IPS-NIHi11 (cell line): ENCODE measurements around the gene UCN2.

Experiments
- DNase-seq: peaks from one replicate; pipeline ENCODE4 v3.0.0; 2012; ENCODE audit warnings: mixed read lengths, low spot score

Gene UCN2

GRCh38 chr3:48591436-48591835, 27.9 kb upstream of the UCN2 start:
- no peak for DNase-seq

DNA sequence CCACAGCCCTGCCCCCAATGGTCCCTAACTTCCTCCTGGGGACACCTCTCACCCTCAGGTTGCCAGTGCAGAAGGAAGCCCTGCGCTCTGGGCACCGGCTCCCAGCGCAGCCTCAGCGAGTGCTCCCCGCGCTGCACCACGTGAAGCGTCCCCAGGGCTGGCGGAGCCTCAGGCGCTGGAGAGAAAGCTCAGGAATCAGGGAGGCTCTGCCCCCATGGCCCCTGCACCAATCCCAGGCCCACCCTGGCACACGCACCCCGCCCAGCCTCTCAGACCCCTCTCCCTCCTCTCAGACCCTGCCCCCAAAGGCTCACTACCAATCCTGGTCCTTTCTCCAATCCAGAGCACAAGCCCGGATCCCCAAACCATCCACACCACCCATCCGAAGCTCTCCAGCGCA, 24.6 kb upstream of the UCN2 start:
- DNase-seq: no peak

GRCh38 chr3:48587686-48588085, 24.1 kb upstream of the UCN2 start:
- no peak for DNase-seq

- no peak for DNase-seq
These were observed 21.8 kb upstream of the UCN2 start for GRCh38 chr3:48585411-48585810.

- DNase-seq: no peak
These were observed 21.3 kb upstream of the UCN2 start for GRCh38 chr3:48584836-48585235.

DNA sequence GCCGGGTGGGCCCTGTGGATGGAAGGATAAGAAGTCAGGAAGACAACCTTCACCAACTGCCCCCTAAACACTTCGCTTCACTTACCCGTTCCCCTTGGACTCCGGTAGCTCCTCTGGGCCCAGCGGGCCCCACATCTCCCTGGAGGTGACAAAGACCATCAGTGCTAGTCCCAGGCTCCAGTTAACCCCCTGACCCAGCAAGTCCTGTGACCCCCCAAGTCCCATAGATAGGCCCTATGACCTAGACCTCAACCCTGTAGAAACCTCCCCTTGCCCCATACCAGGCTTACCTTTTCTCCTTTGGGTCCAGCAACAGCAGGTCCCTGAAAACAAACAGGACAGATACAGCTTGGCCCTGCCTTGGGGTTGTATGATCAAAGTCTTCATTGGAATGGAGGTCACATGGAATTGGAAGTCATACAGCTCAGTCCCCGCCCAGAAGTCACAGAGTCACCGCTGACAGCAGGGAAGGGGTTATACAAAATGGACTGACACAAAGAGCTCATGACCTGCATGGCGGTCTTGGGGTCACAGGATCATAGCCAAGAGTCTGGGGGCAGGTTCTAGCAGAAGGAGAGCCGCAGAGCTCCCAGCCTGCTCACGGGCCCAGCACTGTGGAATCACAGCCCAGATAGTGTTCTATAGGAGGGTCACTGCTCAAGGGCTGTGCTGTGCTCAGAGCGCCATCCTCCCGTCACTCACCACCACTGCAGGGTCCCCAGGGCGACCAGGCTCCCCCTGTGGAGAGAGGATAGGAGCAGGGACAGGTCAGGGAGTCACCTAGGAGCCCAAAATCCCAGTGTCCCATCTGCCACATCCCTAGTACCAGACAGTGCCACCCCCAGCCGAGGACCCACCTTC, 18.3 kb upstream of the UCN2 start:
- no peak for DNase-seq

DNA sequence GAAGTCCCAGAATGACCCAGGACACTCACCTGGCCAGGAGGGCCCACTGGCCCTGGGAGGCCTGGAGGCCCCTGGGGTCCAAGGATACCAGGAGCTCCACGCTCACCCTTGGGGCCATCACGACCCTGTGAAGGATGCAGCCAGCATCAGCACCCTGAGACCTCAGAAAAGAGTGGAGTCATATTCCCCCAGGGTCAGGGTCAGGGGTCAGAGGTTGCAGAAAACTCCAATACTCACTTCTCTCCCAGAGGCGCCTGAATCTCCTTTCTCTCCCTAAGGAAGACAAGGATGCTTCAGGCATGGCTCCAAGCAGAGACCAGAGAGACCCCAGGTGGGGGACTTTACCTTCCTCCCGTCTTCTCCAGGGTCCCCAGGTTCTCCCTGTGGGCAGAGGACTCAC, 13.1 kb upstream of the UCN2 start:
- no peak for DNase-seq

- DNase-seq: no peak
These were observed 11.8 kb upstream of the UCN2 start for GRCh38 chr3:48575366-48575765.

DNA sequence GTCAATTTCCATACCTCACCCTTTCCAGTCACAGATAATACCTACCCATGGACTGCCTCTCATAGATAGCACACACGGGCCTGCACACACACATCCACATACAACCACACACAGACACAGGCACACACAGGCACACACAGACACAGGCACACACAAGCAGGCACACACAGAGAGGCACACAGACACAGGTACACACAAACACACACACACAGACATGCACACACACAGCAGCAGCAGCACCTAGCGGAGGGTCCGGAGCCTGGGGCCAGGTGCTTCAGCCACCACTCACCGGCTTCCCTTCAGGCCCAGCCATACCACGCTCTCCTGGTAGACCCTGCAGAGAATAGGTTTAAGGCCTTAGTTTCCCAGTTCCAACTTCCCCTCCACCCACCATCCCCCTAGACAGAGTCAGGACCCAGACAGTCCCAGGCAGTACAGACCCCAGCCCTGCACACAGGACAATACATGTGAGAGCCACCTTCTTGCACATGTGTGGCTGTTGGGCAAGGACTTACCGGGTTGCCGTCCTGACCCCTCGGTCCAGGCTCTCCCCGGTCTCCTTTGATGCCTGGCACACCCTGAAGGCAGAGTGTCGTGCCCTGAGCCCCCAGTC, 10.5 kb upstream of the UCN2 start:
- no peak for DNase-seq

DNA sequence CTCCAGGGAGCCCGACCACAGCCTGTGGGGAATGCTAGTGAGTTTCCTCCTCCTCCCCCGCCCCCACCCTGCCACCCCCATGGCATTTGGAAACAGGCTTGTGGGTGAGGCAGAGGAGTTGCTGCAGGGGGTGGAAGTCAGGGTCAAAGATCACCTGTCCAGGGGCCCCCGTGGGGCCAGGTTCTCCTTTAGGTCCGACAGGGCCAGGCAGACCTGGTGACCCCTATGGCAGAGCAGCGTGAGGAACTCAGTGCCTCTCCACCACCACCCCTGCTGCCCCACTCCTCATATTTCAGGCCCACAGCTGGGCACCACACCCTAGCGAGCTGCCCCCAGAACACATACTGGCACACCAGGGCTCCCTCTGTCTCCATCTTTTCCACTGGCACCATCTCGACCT, 8.9 kb upstream of the UCN2 start:
- DNase-seq: no peak

DNA sequence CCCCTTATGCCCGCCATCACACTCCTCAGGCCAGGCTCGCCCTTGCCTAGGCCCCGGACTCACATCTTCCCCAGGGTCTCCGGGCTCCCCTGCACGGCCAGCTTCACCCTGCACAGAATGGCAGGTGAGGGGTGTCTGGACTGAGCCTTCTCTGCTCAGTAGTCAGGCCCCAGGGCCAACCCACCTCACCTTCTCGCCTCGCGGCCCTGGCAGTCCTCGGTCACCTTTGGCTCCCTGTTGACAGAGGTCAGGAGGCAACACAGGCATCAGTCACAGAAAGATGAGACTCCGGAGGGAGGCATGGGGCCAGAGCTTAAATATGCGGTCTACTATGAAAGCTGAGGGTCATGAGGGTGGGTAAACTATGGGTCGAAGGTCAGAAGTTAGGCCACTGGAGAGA, 8.4 kb upstream of the UCN2 start:
- DNase-seq: no peak

- no peak for DNase-seq
These were observed 6.3 kb upstream of the UCN2 start for GRCh38 chr3:48569808-48570450.

- no peak for DNase-seq
These were observed 5.8 kb upstream of the UCN2 start for GRCh38 chr3:48569400-48569799.

GRCh38 chr3:48568476-48568875, 4.9 kb upstream of the UCN2 start:
- no peak for DNase-seq

DNA sequence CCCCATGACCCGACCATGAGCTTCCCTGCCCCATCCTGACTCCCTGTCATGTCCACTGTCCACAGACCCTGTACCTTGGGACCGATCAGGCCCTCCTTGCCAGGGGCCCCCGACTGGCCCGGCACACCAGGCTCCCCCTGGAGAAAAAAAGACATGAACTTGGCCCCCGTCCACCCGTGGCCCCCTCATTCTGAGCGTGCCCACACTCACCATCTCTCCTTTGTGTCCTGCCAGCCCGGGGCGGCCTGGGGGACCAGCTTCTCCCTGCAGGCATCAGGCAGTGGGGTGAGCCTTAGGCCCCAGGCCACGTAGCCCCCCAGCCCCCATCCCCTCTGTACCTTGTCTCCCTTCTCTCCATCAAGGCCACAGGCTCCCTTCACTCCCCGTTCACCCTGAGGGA, 3.9 kb upstream of the UCN2 start:
- DNase-seq: no peak

GRCh38 chr3:48567090-48567489, 3.5 kb upstream of the UCN2 start:
- DNase-seq: no peak

- DNase-seq: no peak
These were observed 2.8 kb upstream of the UCN2 start for GRCh38 chr3:48566401-48566760.

GRCh38 chr3:48565591-48566400, 2.2 kb upstream of the UCN2 start:
- no peak for DNase-seq

DNA sequence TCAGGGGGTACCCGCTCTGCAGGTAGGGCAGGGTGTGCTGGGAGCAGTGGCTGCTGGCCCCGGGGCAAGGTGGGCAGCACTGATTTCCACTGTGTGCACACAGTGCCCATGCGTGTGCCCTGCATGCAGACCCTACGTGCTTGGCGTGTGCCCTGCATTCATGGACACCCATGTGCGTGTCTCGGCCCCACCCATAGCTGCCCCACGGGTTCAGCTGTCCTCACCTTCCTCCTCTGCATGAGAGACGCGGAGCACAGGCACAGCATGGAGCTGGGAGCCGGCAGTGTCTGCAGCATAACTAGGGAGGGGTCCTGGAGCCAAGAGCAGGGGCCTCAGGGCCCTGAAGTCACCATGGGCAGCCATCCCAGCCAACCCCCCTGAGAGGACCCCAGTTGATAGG, 1.6 kb upstream of the UCN2 start:
- no peak for DNase-seq

DNA sequence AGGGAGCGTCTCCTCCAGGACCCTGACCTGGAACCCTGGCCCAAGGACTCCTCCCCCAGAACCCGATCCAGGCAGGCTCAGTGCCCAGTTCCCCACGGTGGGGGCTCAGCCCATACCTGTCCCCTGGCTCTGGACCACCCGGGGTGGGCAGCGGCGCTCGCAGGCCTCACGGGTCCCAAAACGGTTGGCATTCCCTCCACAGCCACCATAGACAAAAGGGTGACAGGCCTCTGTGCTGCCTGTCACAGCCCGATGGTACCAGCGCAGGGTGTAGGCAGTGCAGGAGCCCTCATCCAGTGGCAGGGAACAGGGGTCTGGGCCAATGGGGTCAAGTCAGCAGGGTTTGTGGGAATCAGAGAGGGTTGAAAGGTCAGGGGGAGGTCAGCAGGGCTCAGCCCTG, 1.1 kb upstream of the UCN2 start:
- DNase-seq: no peak

DNA sequence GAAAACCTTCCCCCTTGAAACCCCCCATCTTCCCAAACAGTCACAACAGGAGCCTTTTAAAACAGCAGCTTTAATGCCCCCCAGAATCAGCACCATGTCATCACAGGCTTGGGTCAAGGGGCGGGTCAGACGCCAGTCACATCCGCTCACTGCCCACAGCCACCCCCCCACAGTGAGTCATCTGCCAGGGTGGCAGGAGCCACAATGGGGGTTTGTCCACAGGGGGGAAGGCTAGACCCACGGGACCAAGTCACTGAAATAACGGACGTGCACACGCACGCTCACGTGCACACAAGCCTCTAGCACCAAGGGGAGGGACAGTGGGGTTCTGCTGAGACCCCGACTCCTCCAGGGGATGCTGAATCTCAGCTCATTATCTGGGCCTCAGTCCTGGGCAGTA, 441 bp upstream of the UCN2 start:
- DNase-seq: no peak

DNA sequence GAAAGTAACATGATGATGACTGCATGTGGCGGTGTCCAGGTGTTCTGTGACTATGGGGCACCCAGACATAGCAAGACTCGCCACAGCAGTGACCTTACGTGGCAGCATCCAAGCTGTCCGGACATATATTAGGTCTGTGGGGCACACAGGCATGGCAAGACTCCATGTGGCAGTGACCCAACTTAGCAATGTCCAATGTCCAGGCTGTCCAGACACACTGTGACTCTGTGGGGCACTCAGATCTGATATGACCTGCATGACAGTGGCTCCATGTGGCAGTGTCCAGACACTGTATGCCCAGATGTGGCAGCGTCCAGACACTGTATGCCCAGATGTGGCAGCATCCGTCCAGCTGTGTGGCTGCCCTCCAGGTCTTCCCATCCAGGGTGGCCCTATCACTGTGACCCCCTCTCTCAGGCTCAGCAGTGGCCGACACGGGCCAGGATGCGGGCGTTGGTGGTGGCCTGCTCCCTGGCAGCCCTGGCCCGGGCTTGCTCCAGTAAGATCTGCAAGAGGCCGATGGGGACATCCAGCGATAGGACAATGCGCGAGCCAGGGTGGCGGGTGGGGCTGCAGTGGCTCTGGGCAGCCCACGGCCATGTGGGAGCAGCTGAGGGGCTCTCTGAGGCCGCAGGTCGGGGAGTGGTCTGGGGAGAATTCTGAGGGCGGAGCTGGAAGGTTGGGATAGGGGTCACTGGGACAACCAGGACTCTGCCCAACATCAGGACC, 1.1 kb downstream of the UCN2 start:
- DNase-seq: no peak
